Right forelimb (tissue), 1 donor: ENCODE data around the gene UACA.
A peak's percentile ranks its signal among the peaks of the same experiment; 100 is the strongest.
"Not testable (repeated sequence)": the region's sequence is repeated elsewhere in the genome, so short reads cannot be mapped to it uniquely, and the experiment has no call there.

Experiments used
- DNase-seq: peaks from one replicate; pipeline ENCODE4 v3.0.0-alpha.2; 2018

UACA gene

DNA sequence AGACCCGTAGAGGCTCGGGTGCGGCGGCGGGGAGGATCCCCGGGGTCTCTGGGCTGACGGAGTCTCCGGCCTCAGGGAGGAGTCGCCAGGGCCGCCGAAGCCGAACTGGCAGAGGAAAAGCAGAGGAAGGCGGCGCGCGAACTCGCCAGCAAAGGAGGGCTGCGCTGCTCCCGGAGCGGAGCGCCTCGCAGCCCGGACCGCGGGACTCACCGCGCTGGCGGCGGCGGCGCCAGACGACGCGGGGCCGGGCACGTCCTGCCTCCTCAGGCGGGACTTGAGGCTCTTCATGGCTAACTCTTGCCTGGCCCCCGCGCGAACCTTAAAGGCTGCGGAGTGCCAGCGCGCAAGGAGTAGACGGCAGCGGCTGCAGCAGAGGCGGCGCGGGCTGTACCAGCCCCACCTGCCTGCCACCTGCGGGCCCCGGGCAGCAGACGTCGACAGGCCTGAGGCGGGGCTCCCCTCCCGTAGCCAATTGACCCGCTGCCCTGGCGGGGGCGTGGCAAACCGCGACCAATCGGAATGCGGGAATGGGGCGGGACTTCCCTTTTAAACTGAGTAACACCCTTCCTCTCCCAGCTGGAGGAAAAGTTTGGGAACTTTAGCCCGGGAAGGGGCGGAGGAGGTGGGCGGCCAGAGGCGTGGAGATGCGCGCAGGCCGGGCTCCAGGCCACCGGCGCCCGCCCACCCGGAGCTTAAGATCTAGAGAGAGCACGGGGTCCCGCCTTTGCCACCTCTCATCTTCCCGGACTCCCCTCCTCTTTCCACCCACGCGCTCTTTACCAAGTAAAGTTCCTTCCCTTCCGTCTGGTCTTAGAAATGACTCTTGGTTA lies at the start of gene UACA:
Gene UACA, minus strand, starts transcription at position 439 of the 830 bp plus-strand sequence. Its CDS starts 151 bp downstream, at position 288.
- peak; percentile 100 for DNase-seq

- no peak for DNase-seq
Measured at GRCh38 chr15:70812827-70813364, 49.5 kb upstream of the UACA start.

DNA sequence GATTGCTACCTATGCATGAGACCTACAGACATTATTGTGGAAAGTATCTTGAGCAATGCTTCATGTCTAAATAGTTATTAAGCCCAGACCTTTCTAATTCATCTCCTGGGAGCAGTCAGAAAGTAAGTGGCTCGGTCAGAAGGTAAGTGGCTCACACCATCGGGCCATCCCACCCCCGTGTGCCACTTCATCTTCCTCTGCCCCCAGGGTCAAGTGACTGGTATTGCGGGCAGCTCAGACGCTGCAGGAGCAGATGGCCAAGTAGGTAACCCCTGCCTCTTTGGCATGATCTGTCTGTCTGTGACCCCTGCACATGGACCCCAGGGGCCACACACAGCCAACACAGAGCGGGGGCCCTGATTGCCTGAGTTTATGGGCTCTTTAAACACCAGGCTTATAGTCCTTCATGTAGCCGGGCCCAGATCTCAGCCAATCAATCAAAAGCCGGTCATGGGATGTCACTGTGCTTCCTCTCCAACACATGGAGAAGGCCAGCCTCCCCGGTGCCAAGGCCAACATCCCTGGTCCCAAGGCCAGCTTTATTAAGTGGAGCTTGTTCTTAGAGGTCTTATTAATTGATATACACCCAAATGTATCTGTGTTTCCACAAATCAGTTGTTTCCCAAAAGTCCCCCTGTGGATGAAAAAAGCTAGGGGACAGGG lies 47.7 kb upstream of the UACA start:
- no peak for DNase-seq

DNA sequence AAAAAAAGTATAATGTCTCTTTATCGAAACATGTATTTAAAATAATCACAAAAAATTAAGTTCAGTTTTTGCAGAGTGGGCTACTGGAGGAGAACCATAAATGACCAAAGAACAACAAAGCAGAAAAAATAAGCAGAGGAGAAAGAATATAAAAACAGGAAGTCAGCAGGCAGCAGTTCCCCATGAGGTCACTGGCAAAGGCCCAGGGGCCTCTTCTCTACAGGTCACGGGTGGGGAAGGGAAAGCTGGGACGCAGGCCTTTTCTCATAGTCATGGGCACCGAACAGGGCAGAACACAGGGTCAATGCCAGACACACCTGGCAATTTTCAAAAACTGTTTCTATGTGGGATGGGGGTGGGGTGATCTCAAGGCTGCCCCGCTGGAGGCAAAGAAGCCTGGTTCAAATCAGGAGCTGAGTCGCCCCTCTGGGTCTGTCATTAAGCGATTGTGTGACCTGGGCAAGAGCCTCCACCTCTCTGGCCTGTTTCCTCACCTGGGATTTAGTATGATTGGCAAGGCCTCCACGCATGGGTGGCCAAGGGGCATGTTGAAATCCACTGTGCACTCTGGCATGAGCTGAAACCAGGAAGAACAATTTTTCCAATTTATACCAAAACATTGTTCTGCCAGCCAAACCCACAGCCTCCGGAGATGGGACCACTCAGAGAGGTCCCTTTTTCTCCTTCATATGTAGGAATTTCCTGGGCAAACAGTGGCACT lies 43.8 kb upstream of the UACA start:
- DNase-seq: no peak

GRCh38 chr15:70804388-70804787 lies 41.0 kb upstream of the UACA start:
- not testable (repeated sequence) for DNase-seq

DNA sequence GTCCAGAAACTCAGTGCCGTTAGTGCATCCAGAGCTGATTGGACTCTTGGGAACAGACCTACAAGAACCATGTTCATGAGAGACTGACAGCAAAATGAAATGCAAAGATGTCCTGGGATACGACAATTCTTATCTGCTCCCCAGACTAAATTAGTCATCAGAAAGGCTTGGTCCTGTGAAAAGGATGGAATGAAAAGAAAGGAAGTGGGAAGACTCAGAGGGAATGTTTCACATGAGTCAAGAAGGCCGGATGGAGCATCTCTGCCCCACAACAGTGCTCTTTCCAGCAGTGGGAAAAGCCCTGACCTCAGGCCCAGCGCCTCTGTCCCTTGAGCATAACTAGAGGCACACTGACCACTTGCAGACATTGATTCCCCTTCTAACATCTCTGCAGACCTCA lies 39.3 kb upstream of the UACA start:
- DNase-seq: no peak

DNA sequence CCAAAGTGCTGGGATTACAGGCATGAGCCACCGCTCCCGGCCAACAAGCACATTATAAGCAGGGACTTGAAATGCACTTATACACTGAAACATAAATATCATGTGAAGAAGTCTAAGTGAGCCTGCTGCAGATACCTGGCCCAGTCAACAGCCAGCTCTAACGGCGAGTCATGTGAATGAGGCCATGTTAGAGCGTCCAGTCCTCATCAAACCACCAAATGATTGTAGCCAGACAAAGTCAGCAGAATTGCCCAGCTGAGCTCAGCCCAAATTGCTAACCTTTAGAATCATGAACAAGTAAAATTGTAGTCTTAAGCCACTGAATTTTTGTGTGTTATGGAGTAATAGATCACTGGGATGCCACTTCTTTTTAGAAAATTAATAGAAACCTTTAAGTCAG lies 37.8 kb upstream of the UACA start:
- DNase-seq: no peak

- DNase-seq: no peak
Measured at GRCh38 chr15:70799667-70800450, 36.5 kb upstream of the UACA start.

DNA sequence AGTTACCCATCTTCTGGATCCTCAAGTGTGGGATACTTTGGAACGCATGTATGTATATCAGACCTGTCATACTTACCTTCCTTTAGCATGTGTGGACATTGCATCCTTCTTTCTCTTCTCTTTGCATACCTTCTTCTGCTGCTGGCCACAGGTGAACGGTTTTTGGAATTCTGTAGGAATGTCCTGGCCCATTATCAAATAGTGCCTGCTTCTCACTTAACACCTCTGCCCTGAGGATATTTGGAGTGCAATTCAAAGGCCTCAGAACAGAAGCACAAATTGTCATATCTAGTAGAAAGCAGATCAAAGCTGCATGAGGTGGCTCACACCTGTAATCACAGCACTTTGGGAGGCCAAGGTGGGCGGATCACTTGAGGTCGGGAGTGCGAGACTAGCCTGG lies 34.1 kb upstream of the UACA start:
- DNase-seq: no peak

DNA sequence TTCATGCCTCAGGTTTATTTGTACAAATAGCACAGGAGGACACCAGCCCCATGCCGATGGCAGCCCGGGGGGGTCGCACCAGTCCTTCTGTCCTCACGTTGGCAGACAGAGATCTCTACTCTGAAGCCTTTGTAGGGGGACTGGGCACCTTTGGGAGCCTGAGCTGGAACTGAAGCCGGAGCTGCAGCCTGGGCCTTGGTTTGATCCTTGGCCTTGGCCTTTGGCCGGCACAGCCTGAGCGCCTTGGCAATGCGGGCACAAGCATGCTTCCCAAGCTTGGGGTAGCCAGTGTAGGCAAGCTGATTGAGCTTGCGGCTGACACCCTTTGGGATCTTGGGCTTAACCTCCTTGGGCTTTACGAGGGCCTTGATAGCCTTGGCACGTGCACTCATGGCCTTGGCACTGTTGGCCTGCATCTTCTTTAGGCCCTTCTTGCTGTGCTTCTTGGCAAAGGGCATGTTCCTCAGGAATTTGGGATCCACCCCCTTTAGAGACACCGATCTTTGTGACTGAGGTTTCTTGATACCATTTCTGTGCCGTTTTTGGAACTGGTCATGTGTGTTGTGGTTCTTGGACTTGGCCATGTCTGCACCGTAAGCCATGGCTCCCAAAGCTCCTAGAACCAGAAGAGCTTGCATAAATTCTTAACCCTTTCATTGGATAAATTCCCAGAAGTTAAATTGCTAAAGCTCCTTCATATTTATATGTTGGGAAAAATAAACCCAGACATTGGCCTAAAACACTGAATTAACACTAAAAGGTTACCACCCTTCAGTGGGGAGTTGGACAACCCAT lies 33.4 kb upstream of the UACA start:
- DNase-seq: no peak

DNA sequence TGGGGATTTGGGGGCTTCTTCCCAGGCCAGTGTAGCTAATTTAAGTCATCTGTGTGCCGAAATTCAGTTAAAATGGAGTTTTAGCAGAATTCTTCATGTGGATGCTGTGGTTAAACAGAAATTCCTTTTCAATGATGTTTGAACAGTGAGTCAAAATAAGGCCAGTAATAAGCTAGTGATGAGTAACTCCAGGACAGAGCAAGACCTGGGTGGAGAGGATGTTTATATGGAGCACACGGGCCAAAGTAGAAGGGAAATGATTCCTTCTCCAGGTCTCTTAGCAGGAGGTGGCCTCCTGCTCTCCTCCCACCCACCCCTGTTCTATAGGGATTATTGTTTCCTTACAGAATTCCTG lies 31.9 kb upstream of the UACA start:
- no peak for DNase-seq

GRCh38 chr15:70794596-70795310 lies 31.4 kb upstream of the UACA start:
- DNase-seq: peak; percentile 57

DNA sequence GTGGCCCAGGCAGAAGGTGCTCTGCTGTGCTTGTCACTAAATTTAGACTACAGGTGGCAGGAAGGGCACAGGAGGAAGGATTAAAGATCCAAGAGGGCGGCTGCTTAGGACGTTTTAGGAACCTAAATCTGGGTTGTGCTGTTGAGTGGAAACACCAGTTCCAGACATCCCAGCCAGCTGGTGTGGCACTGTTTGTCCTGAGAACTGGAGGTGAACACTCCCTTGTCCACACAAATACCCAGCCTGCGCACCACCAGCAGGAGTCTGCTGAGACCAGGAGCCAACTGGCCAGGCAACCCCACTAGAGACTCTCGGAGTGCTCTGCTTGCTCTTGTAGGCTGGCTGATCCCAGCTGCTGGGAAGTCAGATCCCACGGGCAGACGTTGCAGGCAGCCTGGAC lies 30.3 kb upstream of the UACA start:
- no peak for DNase-seq

DNA sequence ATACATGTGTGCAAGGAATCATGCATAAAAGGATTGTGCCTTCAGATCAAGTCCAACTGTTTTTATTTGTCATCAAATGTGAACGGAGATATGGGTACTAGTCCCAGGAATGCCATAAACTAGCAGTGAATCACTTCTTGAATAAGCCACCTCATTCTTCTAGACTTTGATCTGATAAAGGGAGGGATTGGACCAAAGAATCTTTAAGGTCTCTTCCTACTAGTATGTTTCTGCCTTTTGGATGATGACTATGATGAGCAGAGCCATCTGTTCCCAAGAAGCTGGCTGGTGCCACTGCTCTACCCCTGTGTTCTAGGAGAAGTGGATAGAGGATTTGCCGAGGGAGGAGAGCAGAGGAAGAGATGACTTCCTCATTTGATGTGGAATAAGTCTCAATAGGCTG lies 28.8 kb upstream of the UACA start:
- no peak for DNase-seq

- DNase-seq: no peak
Measured at GRCh38 chr15:70791259-70791658, 27.9 kb upstream of the UACA start.

GRCh38 chr15:70789213-70789612 lies 25.9 kb upstream of the UACA start:
- DNase-seq: no peak

DNA sequence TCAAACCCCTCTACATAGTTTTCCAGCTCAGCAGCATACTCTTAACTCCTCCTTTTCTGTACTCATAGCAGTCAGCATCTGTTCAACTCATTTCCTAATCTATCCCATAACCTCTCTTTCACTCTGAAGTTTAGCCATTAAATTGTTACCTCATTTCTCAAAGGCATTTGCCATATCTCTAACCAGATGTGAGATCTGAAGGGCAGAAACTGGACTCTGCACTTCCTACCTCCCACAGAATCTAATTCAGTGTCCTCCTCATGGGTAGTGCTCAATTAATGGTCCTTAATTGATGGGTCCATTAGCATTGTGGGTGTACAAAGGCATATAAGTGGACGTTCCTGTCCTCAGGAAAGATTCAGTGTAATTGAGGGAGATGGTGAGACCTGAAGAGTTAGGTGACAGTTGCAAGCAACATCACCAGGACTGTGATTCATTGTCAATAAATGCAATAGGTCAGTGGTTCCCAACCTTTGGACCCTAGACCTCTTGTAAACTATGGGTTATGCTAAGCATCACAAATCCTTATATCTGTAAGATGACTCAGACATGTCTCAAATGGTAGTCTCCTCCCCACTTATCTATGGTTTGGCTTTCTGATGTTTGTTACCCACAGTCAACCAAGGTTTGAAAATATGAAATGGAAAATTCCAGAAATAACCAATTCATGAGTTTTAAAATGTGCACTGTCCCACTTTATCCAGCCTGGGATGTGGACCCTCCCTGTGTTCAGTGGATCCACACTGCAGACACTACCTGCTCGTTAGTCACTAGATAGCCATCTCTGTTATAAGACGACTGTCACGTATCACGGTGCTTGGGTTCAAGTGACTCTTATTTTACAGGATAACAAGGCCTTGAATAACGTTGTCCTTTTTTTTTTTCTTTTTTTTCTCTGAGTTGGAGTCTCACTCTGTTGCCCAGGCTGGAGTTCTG lies 25.0 kb upstream of the UACA start:
- no peak for DNase-seq

- no peak for DNase-seq
Measured at GRCh38 chr15:70786996-70787395, 23.6 kb upstream of the UACA start.

- no peak for DNase-seq
Measured at GRCh38 chr15:70783610-70784022, 20.3 kb upstream of the UACA start.

- no peak for DNase-seq
Measured at GRCh38 chr15:70783041-70783440, 19.7 kb upstream of the UACA start.
